Metanephros (tissue), 2 donors: ENCODE measurements around the gene RBM45. TPM values are rescaled to one million over a fixed set of nuclear protein-coding genes. Genes with fewer than 3 reads are reported as not detected.
A peak's percentile ranks its signal among the peaks of the same experiment; 100 is the strongest.

ENCODE experiments used
- small RNA-seq: library from RNA; depleted of rRNA; stranded (forward); fragments of <200 nt; gene quantifications from one replicate; pipeline ENCODE3, GENCODE V24; 2014; ENCODE audit warnings: low replicate concordance
- total RNA-seq: library from RNA; depleted of rRNA; stranded (reverse); fragments of >200 nt; gene quantifications from one replicate; pipeline ENCODE4 v1.2.3, GENCODE V29; 2014

Gene RBM45, protein sequence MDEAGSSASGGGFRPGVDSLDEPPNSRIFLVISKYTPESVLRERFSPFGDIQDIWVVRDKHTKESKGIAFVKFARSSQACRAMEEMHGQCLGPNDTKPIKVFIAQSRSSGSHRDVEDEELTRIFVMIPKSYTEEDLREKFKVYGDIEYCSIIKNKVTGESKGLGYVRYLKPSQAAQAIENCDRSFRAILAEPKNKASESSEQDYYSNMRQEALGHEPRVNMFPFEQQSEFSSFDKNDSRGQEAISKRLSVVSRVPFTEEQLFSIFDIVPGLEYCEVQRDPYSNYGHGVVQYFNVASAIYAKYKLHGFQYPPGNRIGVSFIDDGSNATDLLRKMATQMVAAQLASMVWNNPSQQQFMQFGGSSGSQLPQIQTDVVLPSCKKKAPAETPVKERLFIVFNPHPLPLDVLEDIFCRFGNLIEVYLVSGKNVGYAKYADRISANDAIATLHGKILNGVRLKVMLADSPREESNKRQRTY
- 19.3 TPM for total RNA-seq

DNA sequence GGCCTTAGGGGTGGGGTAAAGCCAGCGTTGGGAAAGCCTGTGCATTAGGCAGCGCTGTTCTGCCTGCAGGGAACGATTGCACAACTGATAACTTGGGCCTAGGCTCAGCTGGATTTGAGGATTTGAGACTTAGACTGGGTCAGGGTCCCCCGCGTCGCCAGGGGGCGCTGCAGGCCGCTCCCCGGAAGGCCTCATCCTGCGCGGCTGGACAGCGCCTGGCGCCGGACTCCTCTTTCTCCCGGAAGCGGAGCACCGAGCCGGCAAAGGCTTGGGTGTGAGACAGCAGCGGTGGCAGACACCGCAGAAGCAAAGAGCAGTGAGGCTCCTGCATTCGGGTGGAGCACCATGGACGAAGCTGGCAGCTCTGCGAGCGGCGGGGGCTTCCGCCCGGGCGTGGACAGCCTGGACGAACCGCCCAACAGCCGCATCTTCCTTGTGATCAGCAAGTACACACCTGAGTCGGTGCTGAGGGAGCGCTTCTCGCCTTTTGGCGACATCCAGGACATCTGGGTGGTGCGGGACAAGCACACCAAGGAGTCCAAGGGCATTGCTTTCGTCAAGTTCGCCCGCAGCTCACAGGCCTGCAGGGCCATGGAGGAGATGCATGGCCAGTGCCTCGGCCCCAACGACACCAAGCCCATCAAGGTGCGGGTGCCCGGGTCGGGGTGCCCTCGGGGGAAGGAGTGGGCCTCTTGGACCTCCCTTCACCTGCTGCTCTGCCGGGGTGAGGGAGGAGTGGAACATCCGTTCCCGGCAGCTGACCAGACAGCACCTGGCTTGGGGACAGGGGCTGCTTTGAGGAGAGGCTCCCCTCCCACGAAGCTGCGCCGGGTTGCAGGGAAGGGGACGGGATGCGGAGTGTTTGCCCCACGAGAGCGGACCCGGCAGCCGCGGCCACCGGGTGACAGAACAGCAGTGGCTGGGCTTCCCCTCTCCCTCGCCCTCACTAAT, at the start of gene RBM45:
TSS of gene RBM45 (plus strand) at position 236 of the 951 bp plus-strand sequence. CDS start at position 346, 110 bp downstream.

DNA sequence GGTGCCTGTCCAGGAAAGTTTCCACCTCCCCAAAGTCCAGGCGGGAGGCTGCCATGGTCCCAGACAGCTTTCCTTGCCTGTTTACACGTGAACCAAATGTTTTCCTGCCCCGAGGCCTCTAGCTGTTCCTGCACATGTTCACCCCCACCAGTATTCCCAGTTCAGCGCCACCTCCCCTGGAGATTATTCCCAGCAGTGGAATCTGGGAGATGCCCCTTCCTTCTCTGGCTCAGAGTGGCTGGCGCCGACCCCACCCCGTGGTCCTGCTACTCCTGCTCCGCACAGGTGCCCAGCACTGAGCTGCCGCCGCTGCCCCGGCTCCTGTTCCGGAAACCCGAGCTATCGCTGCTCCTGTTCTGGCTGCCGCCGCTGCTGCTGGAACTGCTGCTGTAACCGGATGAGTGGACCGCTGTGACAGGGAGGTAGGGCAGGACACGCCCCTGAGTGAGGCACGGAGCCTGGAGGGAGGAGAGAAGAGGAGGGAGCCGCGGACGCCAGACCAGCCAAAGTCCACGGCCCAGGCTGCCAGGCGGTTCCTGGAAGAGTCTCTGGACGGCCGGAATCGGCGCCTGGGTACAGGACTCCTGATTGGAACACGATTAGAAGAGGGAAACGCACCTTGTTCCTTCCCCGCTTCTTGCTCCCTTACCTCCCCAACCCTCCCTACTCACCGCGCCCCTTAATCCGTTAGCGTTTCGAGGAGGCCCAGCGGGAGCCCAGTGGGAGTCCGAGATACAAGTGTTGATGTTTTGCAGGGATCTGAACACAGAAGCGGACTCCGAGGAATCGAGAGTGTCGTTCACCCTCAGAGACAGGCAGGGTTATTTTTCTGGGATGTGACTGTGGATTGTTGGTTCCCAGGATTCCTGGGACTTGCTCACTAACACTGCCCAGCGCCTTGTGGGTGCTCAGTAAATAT, 39.6 kb upstream of the RBM45 start, which contains the start of gene PDE11A:
TSS of gene PDE11A (minus strand) at position 395 of the 919 bp plus-strand sequence. CDS start at position 55, 340 bp downstream.

Small RNA genes lying within 50 kb of the gene (small RNA-seq; reads per million reads assigned to genes)
- not detected for gene AC011998.1
- 0.65 reads per million, percentile 72 among the genes with 10 or more reads in this experiment for gene RNU5E-9P

Other genes starting within 250 kb of the RBM45 start
- 3.9 TPM for gene PDE11A, start 39.7 kb upstream of the RBM45 start, total RNA-seq
- 2.3 TPM for gene OSBPL6, start 82.1 kb downstream of the RBM45 start, total RNA-seq